Activated CD8-positive, alpha-beta memory T cell treated with anti-CD3 and anti-CD28 coated beads, Interleukin-2, amount 50 U/mL, for 1 hour (primary cell): ENCODE measurements around the gene MAD2L1BP.
A peak's percentile ranks its signal among the peaks of the same experiment; 100 is the strongest.
"Not testable (repeated sequence)": the region's sequence is repeated elsewhere in the genome, so short reads cannot be mapped to it uniquely, and the experiment has no call there.

ENCODE experiments used
- DNase-seq: peaks from one replicate; pipeline ENCODE4 v3.0.0-alpha.2; 2020; ENCODE audit errors: extremely low read depth

The MAD2L1BP gene

GRCh38 chr6:43635387-43636307, at the start of gene MAD2L1BP:
Gene MAD2L1BP (plus strand): TSS chr6:43635840. CDS start chr6:43635876, 36 bp downstream.
- DNase-seq = peak; percentile 46

GRCh38 chr6:43588194-43588593, 47.4 kb upstream of the MAD2L1BP start:
- no peak for DNase-seq

- DNase-seq = not testable (repeated sequence)
These were observed 46.1 kb upstream of the MAD2L1BP start for GRCh38 chr6:43589564-43589963.

GRCh38 chr6:43593938-43594337, 41.7 kb upstream of the MAD2L1BP start:
- no peak for DNase-seq

GRCh38 chr6:43600595-43600994, 35.0 kb upstream of the MAD2L1BP start:
- DNase-seq = no peak

GRCh38 chr6:43604174-43604573, 31.5 kb upstream of the MAD2L1BP start:
- no peak for DNase-seq

GRCh38 chr6:43606019-43606418, 29.6 kb upstream of the MAD2L1BP start:
- no peak for DNase-seq

- DNase-seq = no peak
These were observed 27.3 kb upstream of the MAD2L1BP start for GRCh38 chr6:43608310-43608763.

- no peak for DNase-seq
These were observed 26.8 kb upstream of the MAD2L1BP start for GRCh38 chr6:43608807-43609206.

GRCh38 chr6:43609402-43609801, 26.2 kb upstream of the MAD2L1BP start:
- DNase-seq = no peak

GRCh38 chr6:43610431-43610830, 25.2 kb upstream of the MAD2L1BP start:
- DNase-seq = no peak

GRCh38 chr6:43613721-43614395, 21.8 kb upstream of the MAD2L1BP start:
- DNase-seq = no peak

GRCh38 chr6:43614396-43614730, 21.3 kb upstream of the MAD2L1BP start:
- DNase-seq = no peak

- no peak for DNase-seq
These were observed 18.7 kb upstream of the MAD2L1BP start for GRCh38 chr6:43616725-43617472.

- DNase-seq = no peak
These were observed 14.4 kb upstream of the MAD2L1BP start for GRCh38 chr6:43621078-43621835.

GRCh38 chr6:43621836-43622180, 13.8 kb upstream of the MAD2L1BP start:
- no peak for DNase-seq

- DNase-seq = no peak
These were observed 13.1 kb upstream of the MAD2L1BP start for GRCh38 chr6:43622541-43622940.

- DNase-seq = no peak
These were observed 11.5 kb upstream of the MAD2L1BP start for GRCh38 chr6:43623880-43624785.

- no peak for DNase-seq
These were observed 10.8 kb upstream of the MAD2L1BP start for GRCh38 chr6:43624786-43625288.

- no peak for DNase-seq
These were observed 10.1 kb upstream of the MAD2L1BP start for GRCh38 chr6:43625393-43625992.
